ENCODE data around the gene FGFR3. TPM values are rescaled to one million over a fixed set of nuclear protein-coding genes. Genes with fewer than 3 reads are reported as not detected.

FGFR3 gene
- total RNA-seq, 4 donors from 2014 or later, result 45.4 to 168 (median 92.4) TPM

DNA sequence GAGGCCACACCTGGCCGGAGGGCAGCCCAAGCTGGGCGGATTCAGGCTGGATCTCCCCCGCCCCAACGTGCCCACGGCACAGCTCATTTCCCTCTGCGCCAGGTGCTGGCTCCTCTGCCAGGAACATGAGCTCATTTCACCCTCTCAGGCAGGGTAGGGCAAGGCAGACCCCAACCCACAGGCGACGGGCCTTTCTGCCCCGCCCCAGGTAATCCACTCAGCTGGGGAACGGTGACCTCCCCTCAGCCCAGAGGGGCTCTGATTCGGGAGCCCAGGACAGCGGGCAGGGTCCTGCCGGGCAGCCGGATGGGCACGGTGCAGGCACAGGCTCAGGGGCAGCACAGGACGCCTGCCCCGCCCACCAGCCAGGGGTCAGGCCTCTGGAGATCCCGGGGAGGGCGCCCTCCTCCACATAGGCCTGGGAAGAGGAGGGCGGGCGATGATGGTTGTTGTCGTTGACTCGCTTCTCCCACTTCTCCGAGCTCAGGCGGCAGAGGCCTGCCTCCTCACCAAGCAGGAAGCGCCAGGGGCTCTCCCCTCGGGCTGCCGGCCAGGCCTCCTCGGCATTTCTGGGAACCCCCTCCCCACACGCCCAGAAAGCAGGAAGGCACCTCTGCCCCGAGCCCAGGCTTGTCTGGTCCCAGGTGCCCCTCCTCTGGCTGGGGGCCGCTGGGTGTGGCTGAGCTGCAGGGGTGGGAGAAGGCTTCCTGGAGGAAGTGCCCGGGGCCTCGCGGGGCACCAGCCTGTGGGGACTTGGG lies 40.6 kb upstream of the FGFR3 start:
- H3K4me1 ChIP-seq, result peaks cover 4 to 12% (median 6%) of the 10 kb centered on the region in 4 donors
- no peaks in the 10 kb centered on the region for H3K27me3 ChIP-seq
- TF ChIP-seq, protein P1, sequence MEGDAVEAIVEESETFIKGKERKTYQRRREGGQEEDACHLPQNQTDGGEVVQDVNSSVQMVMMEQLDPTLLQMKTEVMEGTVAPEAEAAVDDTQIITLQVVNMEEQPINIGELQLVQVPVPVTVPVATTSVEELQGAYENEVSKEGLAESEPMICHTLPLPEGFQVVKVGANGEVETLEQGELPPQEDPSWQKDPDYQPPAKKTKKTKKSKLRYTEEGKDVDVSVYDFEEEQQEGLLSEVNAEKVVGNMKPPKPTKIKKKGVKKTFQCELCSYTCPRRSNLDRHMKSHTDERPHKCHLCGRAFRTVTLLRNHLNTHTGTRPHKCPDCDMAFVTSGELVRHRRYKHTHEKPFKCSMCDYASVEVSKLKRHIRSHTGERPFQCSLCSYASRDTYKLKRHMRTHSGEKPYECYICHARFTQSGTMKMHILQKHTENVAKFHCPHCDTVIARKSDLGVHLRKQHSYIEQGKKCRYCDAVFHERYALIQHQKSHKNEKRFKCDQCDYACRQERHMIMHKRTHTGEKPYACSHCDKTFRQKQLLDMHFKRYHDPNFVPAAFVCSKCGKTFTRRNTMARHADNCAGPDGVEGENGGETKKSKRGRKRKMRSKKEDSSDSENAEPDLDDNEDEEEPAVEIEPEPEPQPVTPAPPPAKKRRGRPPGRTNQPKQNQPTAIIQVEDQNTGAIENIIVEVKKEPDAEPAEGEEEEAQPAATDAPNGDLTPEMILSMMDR (IDR thresholded peaks at IDR 0.05), result peak in 1 of 6 experiments; percentile 3
- no peak for TF ChIP-seq POLR2A (IDR thresholded peaks at IDR 0.05)
- H3K4me3 ChIP-seq, result no peak overlapping the region
- H3K9me3 ChIP-seq, result no peaks in the 10 kb centered on the region
- peak overlapping the region in 1 of 4 donors; percentile 18 for H3K27ac ChIP-seq
- no peaks in the 10 kb centered on the region for H3K36me3 ChIP-seq
- DNase-seq, result no peak

DNA sequence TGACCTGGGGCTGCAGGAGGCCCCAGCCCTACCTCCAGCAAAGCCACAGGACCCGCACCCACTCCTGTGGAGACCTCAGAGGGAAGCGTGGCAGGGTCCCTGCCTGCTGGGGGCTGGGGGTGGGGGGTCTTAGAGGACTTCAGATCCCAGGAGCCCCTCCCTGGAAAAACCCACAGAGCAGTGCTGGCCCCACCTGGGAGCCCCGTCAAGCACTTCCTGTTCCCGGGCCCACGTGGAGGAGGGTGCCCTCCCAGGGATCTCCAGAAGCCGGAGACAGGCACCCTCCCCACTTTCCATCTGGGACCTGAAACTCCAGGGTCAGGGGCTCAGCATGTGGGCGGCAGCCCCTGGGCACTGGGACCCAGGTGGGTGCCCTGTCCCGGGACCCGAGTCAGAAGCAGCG lies 39.8 kb upstream of the FGFR3 start:
- H3K27ac ChIP-seq, result no peak overlapping the region
- TF ChIP-seq, protein P1 (IDR thresholded peaks at IDR 0.05), result no peak
- TF ChIP-seq POLR2A (IDR thresholded peaks at IDR 0.05), result no peak

DNA sequence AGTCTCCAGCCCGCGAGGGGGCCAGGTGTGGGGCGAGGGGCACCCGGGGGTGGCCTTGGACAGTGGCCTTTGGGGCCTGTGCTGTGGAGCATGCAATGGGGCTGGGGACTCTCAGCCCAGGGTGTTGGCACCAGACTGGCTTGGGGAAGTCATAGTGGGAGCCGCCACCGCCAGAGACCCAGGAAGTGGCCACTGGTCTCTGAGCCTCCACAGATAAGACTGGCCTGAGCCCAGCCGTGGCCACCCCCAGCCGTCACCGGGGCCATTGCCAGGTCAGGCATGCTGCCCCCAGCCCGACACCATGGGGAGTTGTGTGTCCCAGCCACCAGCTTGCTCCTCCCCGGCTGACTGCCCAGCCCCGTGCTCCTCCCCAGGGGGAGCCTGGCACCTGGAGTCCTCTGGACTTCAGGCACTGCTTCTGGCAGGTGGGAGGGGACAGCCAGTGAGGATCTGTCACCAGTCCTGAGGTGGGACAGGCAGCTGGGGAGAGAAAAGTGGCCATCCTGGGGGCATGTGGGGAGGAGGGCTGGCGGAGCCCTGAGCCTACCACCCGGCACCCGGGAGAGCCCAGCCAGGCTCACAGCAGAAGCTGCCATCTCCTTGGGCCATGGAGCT lies 39.3 kb upstream of the FGFR3 start:
- Histone ChIP-seq H3K27me3 (no peaks in the 10 kb centered on the region), H3K4me1 (peaks cover under 1 to 12% (median 5%) of the 10 kb centered on the region in 4 donors), H3K27ac (no peak overlapping the region), H3K9me3 (no peaks in the 10 kb centered on the region), H3K36me3 (no peaks in the 10 kb centered on the region), H3K4me3 (no peak overlapping the region)
- no peak for TF ChIP-seq POLR2A (IDR thresholded peaks at IDR 0.05)
- TF ChIP-seq, protein P1 (IDR thresholded peaks at IDR 0.05), result no peak
- no peak for DNase-seq

More for the DNA sequence above, 39.8 kb upstream of the FGFR3 start:
- DNase-seq, result no peak
- Histone ChIP-seq H3K4me3 (no peak overlapping the region), H3K27me3 (no peaks in the 10 kb centered on the region), H3K4me1 (peaks cover 4 to 12% (median 6%) of the 10 kb centered on the region in 4 donors), H3K36me3 (no peaks in the 10 kb centered on the region), H3K9me3 (no peaks in the 10 kb centered on the region)

DNA sequence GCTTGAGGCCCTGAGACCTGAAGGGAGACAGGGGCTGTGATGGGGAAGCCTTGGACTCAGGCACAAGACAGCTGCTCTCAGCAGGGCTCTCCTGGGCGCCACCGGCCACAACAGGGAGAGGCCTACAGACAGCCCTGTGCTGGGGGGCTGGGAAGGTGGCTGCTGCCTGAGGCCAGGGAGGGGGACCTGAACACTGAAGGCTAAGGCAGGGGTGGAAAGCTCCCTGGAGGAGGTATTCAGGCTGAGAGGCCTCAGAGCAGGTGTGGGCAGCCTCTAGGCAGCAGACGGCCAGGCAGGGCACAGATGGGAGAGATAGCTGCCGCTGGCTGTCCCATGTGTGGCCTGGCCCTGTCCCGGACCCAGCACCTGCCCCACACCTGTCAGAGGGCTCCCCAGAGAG lies 38.8 kb upstream of the FGFR3 start:
- TF ChIP-seq, protein P1 (IDR thresholded peaks at IDR 0.05), result no peak
- TF ChIP-seq POLR2A (IDR thresholded peaks at IDR 0.05), result no peak
- H3K27ac ChIP-seq, result no peak overlapping the region
- H3K27me3 ChIP-seq, result no peaks in the 10 kb centered on the region
- H3K36me3 ChIP-seq, result no peaks in the 10 kb centered on the region
- H3K9me3 ChIP-seq, result no peaks in the 10 kb centered on the region
- H3K4me3 ChIP-seq, result no peak overlapping the region
- peaks cover 0 to 12% (median 5%) of the 10 kb centered on the region in 4 donors for H3K4me1 ChIP-seq
- no peak for DNase-seq

DNA sequence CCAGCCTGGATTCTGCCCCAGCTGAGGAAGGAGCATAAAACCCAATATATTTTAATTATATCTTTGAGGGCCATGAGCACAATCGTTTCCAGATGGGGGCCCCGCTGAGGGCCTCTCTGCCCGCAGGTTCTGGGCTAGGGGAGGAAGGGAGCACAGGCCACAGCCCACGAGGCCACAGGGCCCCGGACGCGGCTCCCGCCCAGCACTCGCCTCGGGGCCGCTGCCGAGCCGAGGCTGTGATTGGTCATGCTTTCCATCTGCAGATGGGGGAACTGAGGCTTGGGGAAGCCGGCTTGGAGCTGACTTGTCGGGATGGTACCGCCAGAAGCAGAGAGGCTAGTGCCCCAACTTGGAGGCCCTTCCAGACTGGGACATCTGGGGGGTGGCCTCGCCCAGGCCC lies 37.8 kb upstream of the FGFR3 start:
- H3K36me3 ChIP-seq, result no peaks in the 10 kb centered on the region
- no peaks in the 10 kb centered on the region for H3K9me3 ChIP-seq
- H3K4me3 ChIP-seq, result no peak overlapping the region
- no peak overlapping the region for H3K27ac ChIP-seq
- DNase-seq, result no peak
- no peaks in the 10 kb centered on the region for H3K27me3 ChIP-seq
- H3K4me1 ChIP-seq, result peaks cover 0 to 12% (median 5%) of the 10 kb centered on the region in 4 donors
- TF ChIP-seq, protein P1 (IDR thresholded peaks at IDR 0.05), result no peak
- no peak for TF ChIP-seq POLR2A (IDR thresholded peaks at IDR 0.05)

Data from Peyer's patch (tissue), 4 donors.